ENCODE results near the gene PACS1. TPM values are rescaled to one million over a fixed set of nuclear protein-coding genes. Genes with fewer than 3 reads are reported as not detected.

The PACS1 gene
- total RNA-seq, 1 donor from 2014 or later = 86.9 TPM

GRCh38 chr11:66062408-66062807 lies 7.7 kb upstream of the PACS1 start:
- H4K20me1 ChIP-seq (ENCODE audit: insufficient read depth, low read length) = peaks cover 73% of the 10 kb centered on the region
- no peak overlapping the region for H3K27ac ChIP-seq (ENCODE audit: low read depth, low read length)
- no peaks in the 10 kb centered on the region for H3K9me3 Mint-ChIP-seq (ENCODE audit: unreplicated experiment)
- H3K27me3 Mint-ChIP-seq (ENCODE audit: low read depth, unreplicated experiment) = no peaks in the 10 kb centered on the region
- peaks cover 31% of the 10 kb centered on the region for H3K36me3 Mint-ChIP-seq (ENCODE audit: low read depth, unreplicated experiment)
- H3K9me3 ChIP-seq (ENCODE audit: insufficient read depth, low read depth, low read length) = no peaks in the 10 kb centered on the region
- no peaks in the 10 kb centered on the region for H3K4me1 ChIP-seq (ENCODE audit: insufficient read depth, low read length)
- no peak overlapping the region for H3K4me3 ChIP-seq (ENCODE audit: insufficient read depth, low read depth, low read length)
- peaks cover 89% of the 10 kb centered on the region for H3K36me3 ChIP-seq (ENCODE audit: insufficient read depth, low read length)
- H3K4me1 Mint-ChIP-seq (ENCODE audit: low read depth, unreplicated experiment) = peaks cover 6% of the 10 kb centered on the region
- no peaks in the 10 kb centered on the region for H3K27me3 ChIP-seq (ENCODE audit: insufficient read depth, low read length)
- no peak overlapping the region for H2AFZ ChIP-seq (ENCODE audit: low read depth, low read length)
- no peak for FAIRE-seq
- H3K79me2 ChIP-seq (ENCODE audit: insufficient read depth, low read length) = peaks cover 49% of the 10 kb centered on the region
- H3K27ac Mint-ChIP-seq (ENCODE audit: unreplicated experiment) = no peak overlapping the region
- TF ChIP-seq CTCF (IDR thresholded peaks at IDR 0.05; ENCODE audit: insufficient read depth, low read depth, low read length) (no peak), EZH2 (IDR thresholded peaks at IDR 0.05; ENCODE audit: insufficient read depth, low read length) (no peak)
- H3K4me2 ChIP-seq (ENCODE audit: low read length) = no peak overlapping the region
- no peak for DNase-seq (ENCODE audit: low read depth)
- H3K4me3 Mint-ChIP-seq (ENCODE audit: unreplicated experiment) = no peak overlapping the region
- H3K9ac ChIP-seq (ENCODE audit: low read length) = no peak overlapping the region

GRCh38 chr11:66063900-66064299 lies 6.2 kb upstream of the PACS1 start:
- H3K4me2 ChIP-seq (ENCODE audit: low read length) = no peak overlapping the region
- peaks cover 6% of the 10 kb centered on the region for H3K4me1 ChIP-seq (ENCODE audit: insufficient read depth, low read length)
- peaks cover 88% of the 10 kb centered on the region for H3K36me3 ChIP-seq (ENCODE audit: insufficient read depth, low read length)
- Mint-ChIP-seq H3K27me3 (ENCODE audit: low read depth, unreplicated experiment) (no peaks in the 10 kb centered on the region), H3K9me3 (ENCODE audit: unreplicated experiment) (no peaks in the 10 kb centered on the region), H3K4me3 (ENCODE audit: unreplicated experiment) (no peak overlapping the region), H3K4me1 (ENCODE audit: low read depth, unreplicated experiment) (peaks cover 14% of the 10 kb centered on the region), H3K27ac (ENCODE audit: unreplicated experiment) (no peak overlapping the region), H3K36me3 (ENCODE audit: low read depth, unreplicated experiment) (peaks cover 29% of the 10 kb centered on the region)
- H4K20me1 ChIP-seq (ENCODE audit: insufficient read depth, low read length) = peaks cover 75% of the 10 kb centered on the region
- FAIRE-seq = no peak
- peaks cover 44% of the 10 kb centered on the region for H3K79me2 ChIP-seq (ENCODE audit: insufficient read depth, low read length)
- no peak overlapping the region for H3K9ac ChIP-seq (ENCODE audit: low read length)
- TF ChIP-seq CTCF (IDR thresholded peaks at IDR 0.05; ENCODE audit: insufficient read depth, low read depth, low read length) = no peak
- no peak for TF ChIP-seq EZH2 (IDR thresholded peaks at IDR 0.05; ENCODE audit: insufficient read depth, low read length)
- H2AFZ ChIP-seq (ENCODE audit: low read depth, low read length) = no peak overlapping the region
- no peak overlapping the region for H3K27ac ChIP-seq (ENCODE audit: low read depth, low read length)
- H3K27me3 ChIP-seq (ENCODE audit: insufficient read depth, low read length) = no peaks in the 10 kb centered on the region
- DNase-seq (ENCODE audit: low read depth) = no peak
- H3K4me3 ChIP-seq (ENCODE audit: insufficient read depth, low read depth, low read length) = no peak overlapping the region
- H3K9me3 ChIP-seq (ENCODE audit: insufficient read depth, low read depth, low read length) = no peaks in the 10 kb centered on the region

GRCh38 chr11:66064571-66064970 lies 5.5 kb upstream of the PACS1 start:
- H3K36me3 Mint-ChIP-seq (ENCODE audit: low read depth, unreplicated experiment) = peaks cover 26% of the 10 kb centered on the region
- TF ChIP-seq EZH2 (IDR thresholded peaks at IDR 0.05; ENCODE audit: insufficient read depth, low read length) (no peak), CTCF (IDR thresholded peaks at IDR 0.05; ENCODE audit: insufficient read depth, low read depth, low read length) (no peak)
- Histone ChIP-seq H3K27ac (ENCODE audit: low read depth, low read length) (no peak overlapping the region), H3K4me2 (ENCODE audit: low read length) (no peak overlapping the region), H3K27me3 (ENCODE audit: insufficient read depth, low read length) (no peaks in the 10 kb centered on the region), H3K36me3 (ENCODE audit: insufficient read depth, low read length) (peaks cover 84% of the 10 kb centered on the region), H3K4me1 (ENCODE audit: insufficient read depth, low read length) (peaks cover 13% of the 10 kb centered on the region), H3K79me2 (ENCODE audit: insufficient read depth, low read length) (peaks cover 44% of the 10 kb centered on the region), H3K9ac (ENCODE audit: low read length) (no peak overlapping the region), H3K9me3 (ENCODE audit: insufficient read depth, low read depth, low read length) (no peaks in the 10 kb centered on the region), H2AFZ (ENCODE audit: low read depth, low read length) (no peak overlapping the region), H4K20me1 (ENCODE audit: insufficient read depth, low read length) (peaks cover 70% of the 10 kb centered on the region), H3K4me3 (ENCODE audit: insufficient read depth, low read depth, low read length) (no peak overlapping the region)
- DNase-seq (ENCODE audit: low read depth) (no peak), FAIRE-seq (no peak)
- no peak overlapping the region for H3K4me3 Mint-ChIP-seq (ENCODE audit: unreplicated experiment)
- H3K27ac Mint-ChIP-seq (ENCODE audit: unreplicated experiment) = no peak overlapping the region
- H3K27me3 Mint-ChIP-seq (ENCODE audit: low read depth, unreplicated experiment) = no peaks in the 10 kb centered on the region
- peaks cover 21% of the 10 kb centered on the region for H3K4me1 Mint-ChIP-seq (ENCODE audit: low read depth, unreplicated experiment)
- H3K9me3 Mint-ChIP-seq (ENCODE audit: unreplicated experiment) = no peaks in the 10 kb centered on the region

All from astrocyte (in vitro differentiated cells and primary cell).